ENCODE measurements around the gene PDHB. TPM values are rescaled to one million over a fixed set of nuclear protein-coding genes. Genes with fewer than 3 reads are reported as not detected.
"Not testable (repeated sequence)": the region's sequence is repeated elsewhere in the genome, so short reads cannot be mapped to it uniquely, and the experiment has no call there.

Gene PDHB
- total RNA-seq, 2 donors from 2014 or later = 111 to 181 TPM

DNA sequence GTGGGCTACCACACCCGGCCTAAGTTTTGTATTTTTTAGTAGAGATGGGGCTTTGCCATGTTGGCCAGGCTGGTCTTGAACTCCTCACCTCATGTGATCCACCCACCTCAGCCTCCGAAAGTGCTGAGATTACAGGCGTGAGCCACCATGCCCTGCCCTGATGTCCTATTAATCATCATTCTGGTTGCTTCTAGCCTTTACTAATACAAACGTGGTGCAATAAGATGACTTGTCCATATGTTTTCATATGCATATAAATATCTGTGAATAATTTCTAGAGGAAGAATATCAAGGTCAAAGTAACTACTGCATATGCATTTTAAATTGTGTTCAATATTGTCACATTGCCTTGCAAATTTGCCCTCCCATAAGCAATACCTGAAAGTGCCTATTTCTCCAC is 25.5 kb upstream of the PDHB start:
- Histone ChIP-seq H3K4me3 (no peak overlapping the region), H3K27ac (no peak overlapping the region), H3K4me1 (peaks cover 0 to 13% of the 10 kb centered on the region in 2 donors), H3K27me3 (no peaks in the 10 kb centered on the region), H3K9me3 (peaks cover 0 to 24% of the 10 kb centered on the region in 2 donors), H3K36me3 (no peaks in the 10 kb centered on the region)
- no peak for DNase-seq (ENCODE audit: low spot score)
- TF ChIP-seq, protein P1, sequence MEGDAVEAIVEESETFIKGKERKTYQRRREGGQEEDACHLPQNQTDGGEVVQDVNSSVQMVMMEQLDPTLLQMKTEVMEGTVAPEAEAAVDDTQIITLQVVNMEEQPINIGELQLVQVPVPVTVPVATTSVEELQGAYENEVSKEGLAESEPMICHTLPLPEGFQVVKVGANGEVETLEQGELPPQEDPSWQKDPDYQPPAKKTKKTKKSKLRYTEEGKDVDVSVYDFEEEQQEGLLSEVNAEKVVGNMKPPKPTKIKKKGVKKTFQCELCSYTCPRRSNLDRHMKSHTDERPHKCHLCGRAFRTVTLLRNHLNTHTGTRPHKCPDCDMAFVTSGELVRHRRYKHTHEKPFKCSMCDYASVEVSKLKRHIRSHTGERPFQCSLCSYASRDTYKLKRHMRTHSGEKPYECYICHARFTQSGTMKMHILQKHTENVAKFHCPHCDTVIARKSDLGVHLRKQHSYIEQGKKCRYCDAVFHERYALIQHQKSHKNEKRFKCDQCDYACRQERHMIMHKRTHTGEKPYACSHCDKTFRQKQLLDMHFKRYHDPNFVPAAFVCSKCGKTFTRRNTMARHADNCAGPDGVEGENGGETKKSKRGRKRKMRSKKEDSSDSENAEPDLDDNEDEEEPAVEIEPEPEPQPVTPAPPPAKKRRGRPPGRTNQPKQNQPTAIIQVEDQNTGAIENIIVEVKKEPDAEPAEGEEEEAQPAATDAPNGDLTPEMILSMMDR (IDR thresholded peaks at IDR 0.05) = no peak

DNA sequence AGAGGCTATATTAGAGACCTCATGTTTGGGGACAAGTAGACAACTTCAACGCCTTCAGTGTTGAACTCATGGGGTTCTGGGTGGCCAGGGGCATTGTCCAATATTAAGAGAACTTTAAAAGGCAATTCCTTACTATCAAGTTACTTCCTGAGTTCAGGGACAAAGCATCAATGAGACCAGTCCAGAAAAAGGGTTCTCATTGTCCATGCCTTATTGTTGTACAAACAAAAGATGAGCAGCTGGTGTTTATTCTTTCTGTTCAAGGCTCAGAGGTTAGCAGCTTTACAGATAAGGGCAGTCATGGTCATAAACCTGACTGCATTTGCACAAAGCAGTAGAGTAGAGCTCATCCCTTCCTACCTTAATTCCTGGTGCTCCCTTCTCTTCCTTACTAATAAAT is 18.5 kb upstream of the PDHB start:
- Histone ChIP-seq H3K4me1 (no peaks in the 10 kb centered on the region), H3K4me3 (no peak overlapping the region), H3K36me3 (no peaks in the 10 kb centered on the region), H3K9me3 (peaks cover 0 to 32% of the 10 kb centered on the region in 2 donors), H3K27ac (no peak overlapping the region), H3K27me3 (no peaks in the 10 kb centered on the region)
- no peak for DNase-seq (ENCODE audit: low spot score)
- TF ChIP-seq, protein P1 (IDR thresholded peaks at IDR 0.05) = no peak

DNA sequence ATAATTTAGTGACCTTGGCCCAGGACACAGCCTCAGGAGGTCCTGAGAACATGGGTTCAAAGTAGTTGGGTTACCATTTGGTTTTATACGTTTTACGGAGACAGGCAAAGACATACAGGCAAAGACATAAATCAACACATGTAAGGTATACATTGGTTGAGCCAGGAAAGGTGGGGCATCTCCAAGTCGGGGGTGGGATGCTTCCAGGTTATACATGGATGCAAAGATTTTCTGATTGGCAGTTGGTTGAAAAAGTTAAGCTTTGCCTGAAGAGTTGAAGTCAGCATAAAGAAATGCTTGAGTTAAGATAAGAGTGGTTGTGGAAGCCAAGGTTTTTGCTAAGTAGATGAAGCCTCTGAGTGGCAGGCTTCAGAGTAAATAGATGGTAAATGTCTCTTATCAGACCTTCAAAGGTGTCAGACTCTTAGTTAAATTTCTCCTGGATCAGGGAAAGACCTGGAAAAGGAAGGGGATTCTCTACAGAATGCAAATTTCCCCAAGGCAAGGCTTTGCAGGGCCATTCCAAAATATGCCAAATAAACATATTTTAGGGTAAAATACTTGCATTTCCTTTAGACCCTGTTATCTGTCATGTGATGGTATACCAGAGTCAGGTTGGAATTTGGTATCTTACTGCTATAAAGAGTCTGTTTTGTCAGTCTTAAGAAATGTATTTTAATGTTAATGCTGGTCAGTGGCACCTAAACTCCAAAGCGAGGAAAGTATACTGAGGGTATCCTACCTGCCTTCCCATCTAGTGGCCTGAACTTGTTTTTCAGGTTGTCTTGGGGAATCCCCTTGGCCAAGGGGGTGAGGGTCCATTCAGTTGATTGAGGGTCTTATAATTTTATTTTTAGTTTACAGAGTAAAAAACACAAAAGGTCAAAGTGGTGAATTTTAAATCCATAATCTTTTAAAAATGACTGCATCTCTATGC is 8.2 kb upstream of the PDHB start:
- no peaks in the 10 kb centered on the region for H3K27me3 ChIP-seq
- no peaks in the 10 kb centered on the region for H3K36me3 ChIP-seq
- no peaks in the 10 kb centered on the region for H3K9me3 ChIP-seq
- H3K4me3 ChIP-seq = no peak overlapping the region
- DNase-seq (ENCODE audit: low spot score) = no peak
- TF ChIP-seq, protein P1 (IDR thresholded peaks at IDR 0.05) = no peak
- H3K4me1 ChIP-seq = no peaks in the 10 kb centered on the region
- H3K27ac ChIP-seq = no peak overlapping the region

DNA sequence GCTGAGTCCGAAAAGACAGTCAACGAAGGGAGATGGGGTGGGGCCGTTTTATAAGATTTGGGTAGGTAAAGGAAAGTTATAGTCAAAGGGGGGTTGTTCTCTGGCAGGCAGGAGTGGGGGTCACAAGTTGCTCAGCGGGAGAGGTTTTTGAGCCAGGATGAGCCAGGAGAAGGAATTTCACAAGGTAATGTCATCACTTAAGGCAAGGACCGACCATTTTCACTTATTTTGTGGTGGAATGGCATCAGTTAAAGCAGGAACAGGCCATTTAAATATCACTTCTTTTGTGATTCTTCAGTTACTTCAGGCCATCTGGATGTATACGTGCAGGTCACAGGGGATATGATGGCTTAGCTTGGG is 7.3 kb upstream of the PDHB start:
- H3K27me3 ChIP-seq; DNase-seq (ENCODE audit: low spot score); H3K4me1 ChIP-seq; H3K27ac ChIP-seq; H3K9me3 ChIP-seq; H3K36me3 ChIP-seq; H3K4me3 ChIP-seq: not testable (repeated sequence)

DNA sequence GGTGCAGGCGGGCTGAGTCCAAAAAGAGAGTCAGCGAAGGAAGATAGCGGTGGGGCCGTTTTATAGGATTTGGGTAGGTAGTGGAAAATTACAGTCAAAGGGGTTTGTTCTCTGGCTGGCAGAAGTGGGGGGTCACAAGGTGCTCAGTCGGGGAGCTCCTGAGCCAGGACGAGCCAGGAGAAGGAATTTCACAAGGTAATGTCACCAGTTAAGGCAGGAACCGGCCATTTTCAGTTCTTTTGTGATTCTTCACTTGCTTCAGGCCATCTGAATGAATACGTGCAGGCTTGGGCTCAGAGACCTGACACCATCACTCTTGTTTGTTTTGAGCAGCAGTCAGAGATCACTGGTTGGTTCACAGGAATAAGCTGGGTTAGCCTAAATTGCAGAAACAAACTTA is 3.6 kb upstream of the PDHB start:
- DNase-seq (ENCODE audit: low spot score); H3K9me3 ChIP-seq; H3K36me3 ChIP-seq; H3K4me3 ChIP-seq; H3K27ac ChIP-seq; H3K27me3 ChIP-seq: not testable (repeated sequence)
- H3K4me1 ChIP-seq = peaks cover 0 to 28% of the 10 kb centered on the region in 2 donors

DNA sequence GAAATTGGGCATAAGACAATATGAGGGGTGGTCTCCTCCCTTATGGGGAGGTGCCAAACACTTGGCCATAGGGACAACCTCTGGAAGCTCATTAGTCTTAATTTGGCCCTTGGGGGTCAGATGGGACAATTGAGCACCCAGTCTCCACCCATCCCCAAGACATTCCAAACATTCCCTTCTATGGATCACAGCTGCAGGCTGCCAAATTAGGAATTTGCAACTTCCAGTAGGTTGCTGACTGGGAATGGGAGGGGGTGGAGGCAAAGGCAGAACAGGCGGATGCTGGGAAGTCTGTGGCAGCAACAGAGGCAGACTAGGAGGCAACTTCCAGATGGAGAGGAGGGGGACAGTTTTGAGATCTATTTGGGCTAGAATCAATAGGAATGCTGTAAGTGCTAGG is 1.4 kb upstream of the PDHB start:
- no peak for DNase-seq (ENCODE audit: low spot score)
- peaks cover 0 to 34% of the 10 kb centered on the region in 2 donors for H3K4me1 ChIP-seq
- no peaks in the 10 kb centered on the region for H3K27me3 ChIP-seq
- H3K9me3 ChIP-seq = no peaks in the 10 kb centered on the region
- peak overlapping the region in 1 of 2 donors; percentile 94 for H3K27ac ChIP-seq
- H3K36me3 ChIP-seq = peaks cover 19% of the 10 kb centered on the region
- TF ChIP-seq, protein P1 (IDR thresholded peaks at IDR 0.05) = no peak
- H3K4me3 ChIP-seq = no peak overlapping the region

DNA sequence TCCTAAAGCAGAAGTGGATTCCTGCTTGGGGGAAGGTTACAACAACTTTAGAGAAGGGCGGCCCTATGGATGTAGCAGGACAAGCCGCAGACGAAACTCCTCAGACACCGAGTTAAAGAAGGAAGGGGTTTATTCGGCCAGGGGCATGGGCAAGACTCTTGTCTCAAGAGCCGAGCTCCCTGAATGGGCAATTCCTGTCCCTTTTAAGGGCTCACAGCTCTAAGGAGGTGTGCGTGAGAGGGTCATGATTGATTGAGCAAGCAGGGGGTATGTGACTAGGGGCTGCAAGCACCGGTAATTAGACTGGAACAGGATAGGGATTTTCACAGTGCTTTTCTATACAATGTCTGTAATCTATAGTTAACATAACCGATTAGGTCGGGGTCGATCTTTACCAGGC is 879 bp upstream of the PDHB start:
- DNase-seq (ENCODE audit: low spot score) = no peak
- Histone ChIP-seq H3K9me3 (no peaks in the 10 kb centered on the region), H3K4me3 (peak overlapping the region in 1 of 2 donors; percentile 68), H3K27me3 (no peaks in the 10 kb centered on the region), H3K36me3 (peaks cover 24% of the 10 kb centered on the region), H3K4me1 (peaks cover 0 to 34% of the 10 kb centered on the region in 2 donors), H3K27ac (peak overlapping the region; percentile 94 to 95)
- TF ChIP-seq, protein P1 (IDR thresholded peaks at IDR 0.05) = no peak
